ENCODE measurements around the gene NKX2-4.

DNA sequence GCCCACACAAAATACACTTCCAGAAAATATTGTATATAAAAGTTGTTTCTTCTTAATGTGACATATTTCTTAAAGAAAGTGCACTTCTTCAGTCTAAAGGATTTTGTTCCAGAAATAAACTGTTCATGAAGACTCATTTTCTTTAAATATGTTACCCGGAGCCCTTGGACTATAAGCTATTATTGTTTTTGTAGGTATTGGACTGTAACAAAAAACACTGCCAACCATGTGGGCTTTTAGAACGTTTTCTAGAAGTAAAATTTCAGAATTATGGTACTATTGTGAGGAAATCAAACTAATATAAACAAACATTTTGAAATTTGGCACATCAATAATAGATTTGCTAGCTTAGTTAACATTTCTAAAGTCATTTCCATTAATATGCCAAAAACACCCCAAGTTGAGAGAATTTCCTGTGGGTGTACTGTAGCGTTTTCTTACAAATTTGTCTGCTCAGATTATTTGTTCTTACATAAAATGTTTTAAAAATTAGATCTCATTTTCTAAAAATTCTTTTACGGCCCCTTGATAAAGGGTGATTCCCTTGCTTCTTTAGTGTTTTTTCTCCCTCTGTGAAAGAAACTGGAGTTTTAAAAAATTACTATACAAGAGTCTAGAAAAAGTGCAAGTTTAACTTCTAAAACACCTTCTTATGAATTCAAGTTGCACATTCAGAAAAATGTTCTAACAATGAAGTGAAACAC, 3.4 kb downstream of the NKX2-4 start:
- TF ChIP-seq POLR2A (IDR thresholded peaks at IDR 0.05; ENCODE audit: low read depth, low read length) (no peak), TAF1 (IDR thresholded peaks at IDR 0.05; ENCODE audit: borderline replicate concordance, low read depth, low read length) (no peak), POLR2AphosphoS5 (IDR thresholded peaks at IDR 0.05; ENCODE audit: low read depth, low read length) (no peak)

Data from GM12892 (cell line).